Breast epithelium (tissue), 4 donors: ENCODE results near the gene PNPLA6. TPM values are rescaled to one million over a fixed set of nuclear protein-coding genes. Genes with fewer than 3 reads are reported as not detected.

ENCODE experiments used
- DNase-seq, 2 donors: peaks; one replicate each; pipeline ENCODE4 v3.0.0-alpha.2; 2019; ENCODE audit warnings: low spot score in 2 of 2
- H3K27ac ChIP-seq, 2 donors: fragments of 200-600 bp; sonication (generic) in 1 of 2; one replicate each; pipeline ENCODE4 v1.5.1; 2016 to 2019; ENCODE audit warnings: mild to moderate bottlenecking in 1 of 2
- H3K27me3 ChIP-seq, 2 donors: fragments of 200-600 bp; sonication (generic) in 1 of 2; one replicate each; pipeline versions ENCODE4 v1.5.1 to v1.6.0; 2017 to 2019; ENCODE audit warnings: control low read depth in 1 of 2, mild to moderate bottlenecking in 1 of 2
- H3K36me3 ChIP-seq: fragments of 200-600 bp; one replicate; pipeline ENCODE4 v1.5.1; 2019
- H3K4me1 ChIP-seq, 2 donors: fragments of 200-600 bp; sonication (generic); one replicate each; pipeline ENCODE4 v1.5.1; 2016 to 2019; ENCODE audit warnings: control low read depth in 1 of 2
- H3K4me3 ChIP-seq, 3 donors: fragments of 200-600 bp; sonication (generic); 1 replicate in 2 of 3; 2 replicates in 1 of 3; pipeline ENCODE4 v1.5.1; 2016 to 2019; ENCODE audit warnings: mild to moderate bottlenecking in 3 of 3, moderate library complexity in 2 of 3
- H3K9me3 ChIP-seq, 2 donors: fragments of 200-600 bp; sonication (generic) in 1 of 2; one replicate each; pipeline ENCODE4 v1.5.1; 2016 to 2019; ENCODE audit warnings: control low read depth in 1 of 2
- POLR2A ChIP-seq: fragments of 450-650 bp; IDR thresholded peaks from one replicate; pipeline ENCODE4 v1.6.1; 2016; ENCODE audit warnings: antibody characterized with exemption, mild to moderate bottlenecking, moderate library complexity
- POLR2AphosphoS5 ChIP-seq, 3 donors: sonication (generic); formaldehyde crosslinking; IDR thresholded peaks; one replicate each; pipeline ENCODE4 v1.6.1; 2017; ENCODE audit warnings: antibody characterized with exemption in 3 of 3
- intact Hi-C: fragments of 100-400 bp; cut with DNase I; formaldehyde crosslinking; loops from one replicate; pipeline ENCODE4 v1.15.1; 2023; ENCODE audit warnings: low total_unique reads
- total RNA-seq, 3 donors: library from RNA; depleted of rRNA; stranded (reverse); fragments of >200 nt; gene quantifications; one replicate each; pipeline ENCODE4 v1.1.0, GENCODE V29; 2016
- TF ChIP-seq, protein P1 (sequence below), 3 donors: fragments of 450-650 bp; IDR thresholded peaks; one replicate each; pipeline ENCODE4 v1.5.1; 2016 to 2017; ENCODE audit warnings: antibody characterized with exemption in 3 of 3, mild to moderate bottlenecking in 3 of 3, moderate library complexity in 3 of 3

The PNPLA6 gene
- total RNA-seq, 3 donors from 2014 or later, result 35.8 to 56.4 (median 45.8) TPM

DNA sequence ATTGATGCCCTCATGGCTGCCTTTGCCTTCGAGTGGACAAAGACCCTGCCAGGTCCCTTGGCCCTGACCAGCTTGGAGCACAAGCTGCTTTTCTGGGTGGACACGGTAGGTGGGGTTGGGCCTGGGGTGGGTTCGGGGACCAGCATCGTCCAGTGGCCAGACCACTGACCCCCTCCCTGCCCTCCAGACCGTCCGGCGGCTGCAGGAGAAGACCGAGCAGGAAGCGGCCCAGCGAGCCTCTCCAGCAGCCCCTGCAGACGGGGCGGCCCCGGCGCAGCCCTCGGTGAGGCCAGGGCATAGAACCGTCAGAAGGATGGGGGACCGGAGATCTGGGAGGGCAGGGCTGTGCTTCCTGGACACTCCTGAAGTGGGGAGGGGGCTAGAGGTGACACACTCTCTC is 70.8 kb downstream of the PNPLA6 start:
- DNase-seq, result no peak
- TF ChIP-seq POLR2A, result no peak
- Histone ChIP-seq H3K27ac (no peak overlapping the region), H3K9me3 (no peaks in the 10 kb centered on the region), H3K27me3 (no peaks in the 10 kb centered on the region), H3K36me3 (no peaks in the 10 kb centered on the region), H3K4me1 (no peaks in the 10 kb centered on the region), H3K4me3 (no peak overlapping the region)
- intact Hi-C loops, result no loop called here

DNA sequence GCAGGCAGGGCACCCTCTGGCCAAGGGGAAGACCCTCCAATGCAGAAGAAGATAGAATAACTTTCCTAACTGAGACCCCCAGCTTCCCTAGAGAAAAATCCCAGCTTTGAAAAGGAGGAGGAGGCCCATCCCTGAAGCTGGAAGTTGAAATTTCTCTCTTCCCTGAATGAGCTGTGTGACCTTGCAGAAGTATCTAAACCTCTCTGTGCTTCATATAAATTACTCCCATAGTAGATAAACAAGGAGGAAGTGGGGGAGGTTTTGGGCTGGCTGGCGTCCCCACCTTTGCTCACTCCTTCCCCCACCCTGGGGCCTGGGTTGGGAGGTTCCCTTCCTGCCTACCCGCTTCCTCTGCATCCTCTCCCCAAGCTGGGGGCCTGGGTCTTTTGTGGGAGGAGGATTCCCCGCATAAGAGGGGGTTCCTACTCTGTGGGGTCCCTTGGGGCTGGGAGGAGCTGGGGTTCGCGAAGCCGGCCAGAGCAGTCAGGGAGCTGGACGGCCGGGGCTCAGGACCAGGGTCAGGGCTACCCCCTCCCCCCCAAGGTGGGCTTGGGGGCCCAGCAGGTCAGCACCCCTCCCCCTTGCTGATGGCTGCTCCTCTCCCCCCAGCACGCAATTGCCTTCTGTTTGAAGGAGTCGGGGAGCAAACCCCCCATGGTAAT is 71.8 kb downstream of the PNPLA6 start:
- no peak for DNase-seq
- TF ChIP-seq POLR2AphosphoS5 (IDR thresholded peaks at IDR 0.05) (no peak), POLR2A (no peak)
- TF ChIP-seq, protein P1, sequence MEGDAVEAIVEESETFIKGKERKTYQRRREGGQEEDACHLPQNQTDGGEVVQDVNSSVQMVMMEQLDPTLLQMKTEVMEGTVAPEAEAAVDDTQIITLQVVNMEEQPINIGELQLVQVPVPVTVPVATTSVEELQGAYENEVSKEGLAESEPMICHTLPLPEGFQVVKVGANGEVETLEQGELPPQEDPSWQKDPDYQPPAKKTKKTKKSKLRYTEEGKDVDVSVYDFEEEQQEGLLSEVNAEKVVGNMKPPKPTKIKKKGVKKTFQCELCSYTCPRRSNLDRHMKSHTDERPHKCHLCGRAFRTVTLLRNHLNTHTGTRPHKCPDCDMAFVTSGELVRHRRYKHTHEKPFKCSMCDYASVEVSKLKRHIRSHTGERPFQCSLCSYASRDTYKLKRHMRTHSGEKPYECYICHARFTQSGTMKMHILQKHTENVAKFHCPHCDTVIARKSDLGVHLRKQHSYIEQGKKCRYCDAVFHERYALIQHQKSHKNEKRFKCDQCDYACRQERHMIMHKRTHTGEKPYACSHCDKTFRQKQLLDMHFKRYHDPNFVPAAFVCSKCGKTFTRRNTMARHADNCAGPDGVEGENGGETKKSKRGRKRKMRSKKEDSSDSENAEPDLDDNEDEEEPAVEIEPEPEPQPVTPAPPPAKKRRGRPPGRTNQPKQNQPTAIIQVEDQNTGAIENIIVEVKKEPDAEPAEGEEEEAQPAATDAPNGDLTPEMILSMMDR (IDR thresholded peaks at IDR 0.05), result no peak
- H3K4me1 ChIP-seq, result no peaks in the 10 kb centered on the region
- no peaks in the 10 kb centered on the region for H3K9me3 ChIP-seq
- no peak overlapping the region for H3K27ac ChIP-seq
- H3K4me3 ChIP-seq, result no peak overlapping the region
- intact Hi-C loops, result no loop called here
- no peaks in the 10 kb centered on the region for H3K27me3 ChIP-seq
- H3K36me3 ChIP-seq, result no peaks in the 10 kb centered on the region

DNA sequence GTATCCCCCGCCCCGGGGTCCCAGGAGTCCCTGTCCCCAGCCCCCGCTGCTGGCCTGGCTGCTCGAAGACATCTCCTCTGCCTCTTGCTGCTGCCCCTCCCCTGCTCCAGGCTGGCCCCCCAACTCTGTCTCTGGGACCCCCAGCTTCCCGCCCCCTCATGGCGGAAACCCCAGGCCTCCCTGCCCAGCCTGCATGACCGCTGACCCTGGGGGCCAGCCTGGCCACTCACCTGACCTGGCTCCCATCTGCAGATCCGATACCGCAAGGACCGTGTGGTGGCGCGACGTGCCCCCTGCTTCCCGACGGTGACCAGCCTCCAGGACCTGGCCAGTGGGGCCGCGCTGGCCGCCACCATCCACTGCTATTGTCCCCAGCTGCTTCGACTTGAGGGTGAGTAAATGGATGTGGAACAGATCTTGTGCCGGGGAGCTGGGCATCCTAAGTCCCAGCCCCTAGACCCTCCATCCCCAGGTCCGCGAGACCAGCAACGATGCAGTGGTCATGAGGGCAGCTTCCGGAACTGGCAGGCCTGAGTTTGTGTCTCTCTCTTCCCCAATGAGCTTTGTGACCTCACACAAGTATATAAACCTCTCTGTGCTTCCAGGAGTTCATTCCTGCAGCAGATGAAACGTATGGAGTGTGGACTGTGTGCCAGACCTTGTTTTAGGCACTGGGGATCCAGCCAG is 72.5 kb downstream of the PNPLA6 start:
- Histone ChIP-seq H3K36me3 (no peaks in the 10 kb centered on the region), H3K27me3 (no peaks in the 10 kb centered on the region), H3K9me3 (no peaks in the 10 kb centered on the region), H3K27ac (no peak overlapping the region), H3K4me1 (no peaks in the 10 kb centered on the region), H3K4me3 (no peak overlapping the region)
- DNase-seq, result no peak
- intact Hi-C loops, result no loop called here
- TF ChIP-seq POLR2A (no peak), POLR2AphosphoS5 (IDR thresholded peaks at IDR 0.05) (no peak)
- TF ChIP-seq, protein P1 (IDR thresholded peaks at IDR 0.05), result no peak

DNA sequence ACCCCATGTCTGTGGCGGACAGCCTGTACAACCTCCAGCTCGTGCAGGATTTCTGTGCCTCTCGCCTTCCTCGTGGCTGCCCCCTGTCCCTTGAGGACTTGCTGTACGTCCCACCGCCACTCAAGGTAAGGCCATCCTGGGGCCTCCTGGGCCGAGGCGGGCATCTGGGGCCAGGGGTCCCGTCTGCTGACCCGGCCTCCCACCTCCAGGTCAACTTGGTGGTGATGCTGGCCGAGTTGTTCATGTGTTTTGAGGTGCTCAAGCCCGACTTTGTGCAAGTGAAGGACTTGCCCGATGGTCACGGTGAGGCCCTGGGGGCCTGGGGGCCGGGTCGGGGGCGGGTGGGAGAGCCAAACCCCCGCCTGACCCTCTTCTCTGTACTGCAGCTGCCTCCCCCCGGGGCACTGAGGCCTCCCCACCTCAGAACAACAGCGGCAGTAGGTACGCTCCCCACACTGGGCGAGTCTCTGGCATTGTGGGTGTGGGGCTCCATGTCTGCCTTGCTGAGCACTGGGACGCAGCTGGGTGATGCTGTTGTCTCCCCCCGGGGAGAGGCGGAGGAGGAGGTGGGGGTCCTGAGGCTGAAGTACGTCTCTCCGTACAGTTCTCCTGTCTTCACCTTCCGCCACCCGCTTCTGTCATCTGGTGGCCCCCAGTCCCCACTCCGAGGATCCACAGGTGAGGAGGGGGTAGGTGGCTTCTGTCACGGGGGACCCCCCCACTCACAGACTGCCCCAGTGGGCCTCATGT is 75.1 kb downstream of the PNPLA6 start:
- intact Hi-C loops, result loop anchor here (2.0 kb wide), 1 partner anchor 60 kb away; no protein-coding TSS in a partner anchor
- DNase-seq, result no peak
- TF ChIP-seq POLR2A (no peak), POLR2AphosphoS5 (IDR thresholded peaks at IDR 0.05) (no peak)
- TF ChIP-seq, protein P1 (IDR thresholded peaks at IDR 0.05), result no peak
- H3K4me1 ChIP-seq, result no peaks in the 10 kb centered on the region
- H3K36me3 ChIP-seq, result no peaks in the 10 kb centered on the region
- H3K4me3 ChIP-seq, result no peak overlapping the region
- H3K27ac ChIP-seq, result no peak overlapping the region
- no peaks in the 10 kb centered on the region for H3K9me3 ChIP-seq
- H3K27me3 ChIP-seq, result no peaks in the 10 kb centered on the region

Other genes with a start within 250 kb of the PNPLA6 start
- 100 to 1,000 TPM in 2 of 3 donors, 10 to 100 TPM in 1; 66.3 to 108 (median 104) TPM for gene INSR, start 241.3 kb upstream of the PNPLA6 start, total RNA-seq
- 10 to 100 TPM; 16.8 to 23.3 (median 22.9) TPM for gene ARHGEF18, start 186.8 kb upstream of the PNPLA6 start, total RNA-seq
- gene PEX11G, start 46.7 kb upstream of the PNPLA6 start, total RNA-seq, result 1 to 10 TPM; 5.4 to 9.8 (median 7.2) TPM
- 10 to 100 TPM; 34.0 to 65.3 (median 34.7) TPM for gene ZNF358, start 19.6 kb upstream of the PNPLA6 start, total RNA-seq
- gene MCOLN1, start 13.1 kb upstream of the PNPLA6 start, total RNA-seq, result 10 to 100 TPM; 11.5 to 35.2 (median 16.4) TPM
- 10 to 100 TPM in 1 of 3 donors, 1 to 10 TPM in 1, not detected in 1; 5.6 to 14.2 TPM for gene CAMSAP3, start 60.1 kb downstream of the PNPLA6 start, total RNA-seq
- 10 to 100 TPM; 41.3 to 49.0 (median 41.9) TPM for gene XAB2, start 93.8 kb downstream of the PNPLA6 start, total RNA-seq
- gene PET100, start 94.1 kb downstream of the PNPLA6 start, total RNA-seq, result 10 to 100 TPM; 23.7 to 40.4 (median 33.1) TPM
- gene PCP2, start 98.0 kb downstream of the PNPLA6 start, total RNA-seq, result 1 to 10 TPM in 2 of 3 donors, not detected in 1; 4.9 to 6.7 TPM
- 10 to 100 TPM; 15.4 to 55.3 (median 37.0) TPM for gene STXBP2, start 101.4 kb downstream of the PNPLA6 start, total RNA-seq
- gene RETN, start 133.3 kb downstream of the PNPLA6 start, total RNA-seq, result not detected
- 1 to 10 TPM in 2 of 3 donors, not detected in 1; 1.0 to 2.4 TPM for gene MCEMP1, start 141.4 kb downstream of the PNPLA6 start, total RNA-seq
- 10 to 100 TPM; 34.7 to 84.0 (median 62.6) TPM for gene TRAPPC5, start 145.1 kb downstream of the PNPLA6 start, total RNA-seq
- gene FCER2, start 166.4 kb downstream of the PNPLA6 start, total RNA-seq, result under 1 TPM in 2 of 3 donors, not detected in 1; 0.29 to 0.48 TPM
- gene CLEC4G, start 196.4 kb downstream of the PNPLA6 start, total RNA-seq, result 1 to 10 TPM in 2 of 3 donors, not detected in 1; 1.3 to 3.7 TPM
- gene CD209, start 211.8 kb downstream of the PNPLA6 start, total RNA-seq, result 1 to 10 TPM; 2.3 to 9.8 (median 2.6) TPM
- gene CLEC4M, start 227.5 kb downstream of the PNPLA6 start, total RNA-seq, result 1 to 10 TPM in 1 of 3 donors, not detected in 2; 1.3 TPM